ENCODE data around the gene DNMT1.

The DNMT1 gene

GRCh38 chr19:10105509-10106099 lies 89.1 kb downstream of the DNMT1 start:
- Histone ChIP-seq H3K27ac (ENCODE audit: low read depth, low read length) (no peak overlapping the region), H3K9ac (ENCODE audit: low read depth, low read length) (no peak overlapping the region), H3K4me3 (ENCODE audit: low read depth, low read length) (peak overlapping the region; percentile 96; the same call in 1 of the 2 replicates), H3K9me3 (ENCODE audit: control insufficient read depth, insufficient read depth, low read length) (no peaks in the 10 kb centered on the region), H3K4me1 (ENCODE audit: control insufficient read depth, insufficient read depth, low read length) (no peaks in the 10 kb centered on the region; the same call in 1 of the 2 replicates), H3K27me3 (ENCODE audit: control insufficient read depth, insufficient read depth, low read length) (no peaks in the 10 kb centered on the region), H3K36me3 (ENCODE audit: control insufficient read depth, insufficient read depth, low read length) (peaks cover 34% of the 10 kb centered on the region)

GRCh38 chr19:10104665-10105508 lies 89.9 kb downstream of the DNMT1 start:
- Histone ChIP-seq H3K27ac (ENCODE audit: low read depth, low read length) (no peak overlapping the region), H3K4me1 (ENCODE audit: control insufficient read depth, insufficient read depth, low read length) (no peaks in the 10 kb centered on the region; the same call in 1 of the 2 replicates), H3K36me3 (ENCODE audit: control insufficient read depth, insufficient read depth, low read length) (peaks cover 27% of the 10 kb centered on the region), H3K9ac (ENCODE audit: low read depth, low read length) (no peak overlapping the region), H3K27me3 (ENCODE audit: control insufficient read depth, insufficient read depth, low read length) (no peaks in the 10 kb centered on the region), H3K4me3 (ENCODE audit: low read depth, low read length) (no peak overlapping the region), H3K9me3 (ENCODE audit: control insufficient read depth, insufficient read depth, low read length) (no peaks in the 10 kb centered on the region)

DNA sequence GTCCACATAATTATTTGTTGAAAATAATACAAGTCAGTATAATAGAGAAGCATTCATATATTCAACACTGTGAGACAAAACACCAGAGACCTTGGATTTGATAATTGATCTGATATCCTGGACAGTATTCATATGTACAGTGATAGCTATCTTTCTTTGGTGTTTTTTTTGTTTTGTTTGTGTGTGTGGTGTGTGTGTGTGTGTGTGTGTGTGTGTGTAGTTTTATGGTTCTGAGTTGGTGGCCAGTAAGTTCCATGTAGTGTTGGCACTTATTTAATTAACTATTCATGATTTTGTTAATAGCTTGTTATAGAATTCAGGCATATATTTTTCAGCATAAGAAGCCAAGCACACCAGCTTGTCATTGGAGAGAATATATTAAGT lies 90.6 kb downstream of the DNMT1 start:
- no peaks in the 10 kb centered on the region for H3K9me3 ChIP-seq (ENCODE audit: control insufficient read depth, insufficient read depth, low read length)
- no peak overlapping the region for H3K27ac ChIP-seq (ENCODE audit: low read depth, low read length)
- no peaks in the 10 kb centered on the region; the same call in 1 of the 2 replicates for H3K4me1 ChIP-seq (ENCODE audit: control insufficient read depth, insufficient read depth, low read length)
- H3K9ac ChIP-seq (ENCODE audit: low read depth, low read length) = no peak overlapping the region
- no peaks in the 10 kb centered on the region for H3K27me3 ChIP-seq (ENCODE audit: control insufficient read depth, insufficient read depth, low read length)
- no peak overlapping the region for H3K4me3 ChIP-seq (ENCODE audit: low read depth, low read length)
- peaks cover 19% of the 10 kb centered on the region for H3K36me3 ChIP-seq (ENCODE audit: control insufficient read depth, insufficient read depth, low read length)

DNA sequence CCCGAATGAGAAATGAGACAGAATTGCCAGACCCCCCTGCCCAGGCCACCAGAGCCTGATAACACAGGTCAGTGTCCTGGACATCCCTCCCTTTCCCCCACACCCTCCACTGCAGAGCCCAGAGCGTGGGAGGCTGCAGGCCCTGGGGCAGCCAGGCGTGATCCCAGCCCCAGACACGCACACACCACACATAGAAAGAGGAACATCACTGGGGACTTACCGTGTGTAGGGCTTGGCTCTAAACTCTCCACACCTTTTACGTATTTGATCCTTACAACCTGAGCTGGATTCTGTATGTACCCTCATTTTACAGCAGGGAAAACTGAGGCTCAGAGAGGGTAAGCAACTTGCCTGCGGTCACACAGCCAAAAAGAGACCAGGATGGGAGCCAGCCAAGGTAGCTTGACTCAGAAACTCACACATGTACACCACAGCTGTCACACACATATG lies 91.9 kb downstream of the DNMT1 start:
- H3K27me3 ChIP-seq (ENCODE audit: control insufficient read depth, insufficient read depth, low read length) = no peaks in the 10 kb centered on the region
- H3K9me3 ChIP-seq (ENCODE audit: control insufficient read depth, insufficient read depth, low read length) = no peaks in the 10 kb centered on the region
- no peaks in the 10 kb centered on the region; the same call in 1 of the 2 replicates for H3K4me1 ChIP-seq (ENCODE audit: control insufficient read depth, insufficient read depth, low read length)
- H3K9ac ChIP-seq (ENCODE audit: low read depth, low read length) = no peak overlapping the region
- H3K27ac ChIP-seq (ENCODE audit: low read depth, low read length) = no peak overlapping the region
- H3K4me3 ChIP-seq (ENCODE audit: low read depth, low read length) = no peak overlapping the region
- peaks cover 6% of the 10 kb centered on the region for H3K36me3 ChIP-seq (ENCODE audit: control insufficient read depth, insufficient read depth, low read length)

DNA sequence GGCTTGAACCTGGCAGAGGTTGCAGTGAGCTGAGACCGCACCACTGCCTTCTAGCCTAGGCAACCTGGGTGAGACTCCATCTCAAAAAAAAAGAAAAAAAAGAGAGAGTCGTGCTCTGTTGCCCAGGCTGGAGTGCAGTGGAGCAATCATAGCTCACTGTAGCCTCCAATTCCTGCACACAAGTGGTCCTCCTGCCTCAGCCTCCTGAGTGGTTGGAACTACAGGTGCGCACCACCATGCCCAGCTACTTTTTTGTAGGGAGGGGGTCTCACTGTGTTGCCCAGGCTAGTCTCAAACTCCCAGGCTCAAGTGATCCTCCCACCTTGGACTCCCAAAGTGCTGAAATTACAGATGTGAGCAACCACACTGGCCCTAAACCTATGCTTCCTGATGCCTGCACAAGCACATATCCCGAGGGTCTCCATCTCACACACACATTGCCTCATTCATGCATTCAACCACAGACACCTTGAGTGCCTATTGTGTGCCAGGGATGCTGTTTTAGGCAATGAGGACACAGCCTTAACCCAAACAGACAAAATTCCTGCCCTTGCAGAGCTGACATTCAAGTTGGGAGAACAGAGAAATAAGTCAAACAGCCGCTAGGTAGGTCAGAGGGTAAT lies 94.5 kb downstream of the DNMT1 start:
- H3K4me1 ChIP-seq (ENCODE audit: control insufficient read depth, insufficient read depth, low read length) = no peaks in the 10 kb centered on the region
- no peak overlapping the region for H3K27ac ChIP-seq (ENCODE audit: low read depth, low read length)
- H3K9ac ChIP-seq (ENCODE audit: low read depth, low read length) = no peak overlapping the region
- H3K4me3 ChIP-seq (ENCODE audit: low read depth, low read length) = no peak overlapping the region
- H3K36me3 ChIP-seq (ENCODE audit: control insufficient read depth, insufficient read depth, low read length) = no peaks in the 10 kb centered on the region
- H3K9me3 ChIP-seq (ENCODE audit: control insufficient read depth, insufficient read depth, low read length) = no peaks in the 10 kb centered on the region
- peaks cover 15% of the 10 kb centered on the region for H3K27me3 ChIP-seq (ENCODE audit: control insufficient read depth, insufficient read depth, low read length)

- H3K4me3 ChIP-seq (ENCODE audit: low read depth, low read length) = peak overlapping the region; percentile 55
- peaks cover 6% of the 10 kb centered on the region; the same call in 1 of the 2 replicates for H3K36me3 ChIP-seq (ENCODE audit: control insufficient read depth, insufficient read depth, low read length)
- H3K9me3 ChIP-seq (ENCODE audit: control insufficient read depth, insufficient read depth, low read length) = no peaks in the 10 kb centered on the region
- H3K9ac ChIP-seq (ENCODE audit: low read depth, low read length) = 0 out of 2 replicates have a peak overlapping the region, but pooled peaks have one; percentile 63
- no peak overlapping the region for H3K27ac ChIP-seq (ENCODE audit: low read depth, low read length)
- H3K27me3 ChIP-seq (ENCODE audit: control insufficient read depth, insufficient read depth, low read length) = peaks cover 25% of the 10 kb centered on the region
- H3K4me1 ChIP-seq (ENCODE audit: control insufficient read depth, insufficient read depth, low read length) = no peaks in the 10 kb centered on the region
Measured at GRCh38 chr19:10096615-10096963, 98.2 kb downstream of the DNMT1 start.

- peaks cover 6% of the 10 kb centered on the region; the same call in 1 of the 2 replicates for H3K36me3 ChIP-seq (ENCODE audit: control insufficient read depth, insufficient read depth, low read length)
- peaks cover 25% of the 10 kb centered on the region for H3K27me3 ChIP-seq (ENCODE audit: control insufficient read depth, insufficient read depth, low read length)
- no peaks in the 10 kb centered on the region for H3K4me1 ChIP-seq (ENCODE audit: control insufficient read depth, insufficient read depth, low read length)
- H3K9ac ChIP-seq (ENCODE audit: low read depth, low read length) = 0 out of 2 replicates have a peak overlapping the region, but pooled peaks have one; percentile 63
- H3K9me3 ChIP-seq (ENCODE audit: control insufficient read depth, insufficient read depth, low read length) = no peaks in the 10 kb centered on the region
- H3K4me3 ChIP-seq (ENCODE audit: low read depth, low read length) = peak overlapping the region; percentile 55
- no peak overlapping the region for H3K27ac ChIP-seq (ENCODE audit: low read depth, low read length)
Measured at GRCh38 chr19:10095948-10096614, 98.7 kb downstream of the DNMT1 start.

GRCh38 chr19:10095622-10095947 lies 99.2 kb downstream of the DNMT1 start:
- Histone ChIP-seq H3K36me3 (ENCODE audit: control insufficient read depth, insufficient read depth, low read length) (peaks cover 6% of the 10 kb centered on the region; the same call in 1 of the 2 replicates), H3K4me1 (ENCODE audit: control insufficient read depth, insufficient read depth, low read length) (no peaks in the 10 kb centered on the region), H3K27ac (ENCODE audit: low read depth, low read length) (no peak overlapping the region), H3K27me3 (ENCODE audit: control insufficient read depth, insufficient read depth, low read length) (peaks cover 25% of the 10 kb centered on the region), H3K9ac (ENCODE audit: low read depth, low read length) (no peak overlapping the region), H3K4me3 (ENCODE audit: low read depth, low read length) (peak overlapping the region; percentile 48; the same call in 1 of the 2 replicates), H3K9me3 (ENCODE audit: control insufficient read depth, insufficient read depth, low read length) (no peaks in the 10 kb centered on the region)

DNA sequence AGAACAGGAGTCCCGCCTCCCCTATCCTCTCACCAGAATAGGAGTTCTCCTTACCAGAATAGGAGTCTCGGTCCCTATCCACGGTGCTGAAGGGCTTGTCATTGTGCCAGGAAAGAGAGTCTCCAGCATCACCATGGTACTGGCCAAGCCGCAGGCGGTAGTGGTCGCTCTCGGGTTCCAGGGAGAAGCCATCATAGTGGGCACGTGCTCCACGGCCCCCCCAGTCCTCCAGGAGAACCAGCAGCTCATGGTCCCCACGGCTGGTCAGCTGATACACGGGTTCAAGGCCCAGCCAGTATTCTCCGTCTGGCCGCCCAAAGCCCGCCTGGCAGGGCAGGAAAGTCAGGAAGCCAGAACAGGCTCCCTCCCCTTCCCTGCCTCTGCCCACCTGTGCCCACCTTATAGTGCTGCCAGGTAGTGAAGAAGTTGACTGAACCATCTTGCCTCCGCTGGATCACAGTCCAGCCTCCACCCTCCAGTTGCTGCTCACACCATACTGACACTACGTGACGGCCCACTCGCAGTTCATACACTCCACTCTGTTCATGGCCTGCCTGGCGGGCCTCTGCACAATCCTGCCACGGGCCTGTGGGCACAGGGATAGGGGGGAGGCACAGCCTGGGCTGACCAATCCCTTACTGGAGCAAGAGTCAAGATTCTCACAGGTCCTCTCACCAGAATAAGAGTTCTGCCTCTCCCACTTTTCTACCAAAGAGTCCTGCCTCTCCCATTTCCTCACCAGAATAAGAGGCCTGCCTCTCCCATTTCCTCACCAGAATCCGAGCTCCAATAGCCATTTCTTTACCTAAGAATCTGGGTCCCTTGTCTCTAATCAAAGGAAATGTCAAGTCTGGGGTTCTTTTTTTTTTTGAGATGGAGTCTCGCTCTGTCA lies 101.2 kb downstream of the DNMT1 start:
- Histone ChIP-seq H3K9me3 (ENCODE audit: control insufficient read depth, insufficient read depth, low read length) (no peaks in the 10 kb centered on the region), H3K27me3 (ENCODE audit: control insufficient read depth, insufficient read depth, low read length) (peaks cover 25% of the 10 kb centered on the region), H3K9ac (ENCODE audit: low read depth, low read length) (no peak overlapping the region), H3K4me3 (ENCODE audit: low read depth, low read length) (no peak overlapping the region), H3K4me1 (ENCODE audit: control insufficient read depth, insufficient read depth, low read length) (no peaks in the 10 kb centered on the region), H3K36me3 (ENCODE audit: control insufficient read depth, insufficient read depth, low read length) (peaks cover 6% of the 10 kb centered on the region; the same call in 1 of the 2 replicates), H3K27ac (ENCODE audit: low read depth, low read length) (no peak overlapping the region)

Data from HUES48 (cell line).